A673 (cell line): Measurements from ENCODE around the gene CCDC154.

ENCODE experiments used
- EZH2 ChIP-seq: fragments of 200-600 bp; sonication (generic); IDR thresholded peaks from 2 replicates; pipeline ENCODE4 v1.6.1; 2017; ENCODE audit warnings: borderline replicate concordance, low read depth, mild to moderate bottlenecking, mixed read lengths, antibody characterized with exemption, low read length; ENCODE audit not compliant: poor library complexity, severe bottlenecking
- TF ChIP-seq, protein P1 (sequence below): fragments of 300-800, 200-600 bp; sonication (generic); conservative IDR thresholded peaks from 2 replicates; pipeline ENCODE4 v1.5.1; 2017; ENCODE audit warnings: low read depth, mild to moderate bottlenecking, antibody characterized with exemption, low read length, moderate library complexity, mixed read lengths

DNA sequence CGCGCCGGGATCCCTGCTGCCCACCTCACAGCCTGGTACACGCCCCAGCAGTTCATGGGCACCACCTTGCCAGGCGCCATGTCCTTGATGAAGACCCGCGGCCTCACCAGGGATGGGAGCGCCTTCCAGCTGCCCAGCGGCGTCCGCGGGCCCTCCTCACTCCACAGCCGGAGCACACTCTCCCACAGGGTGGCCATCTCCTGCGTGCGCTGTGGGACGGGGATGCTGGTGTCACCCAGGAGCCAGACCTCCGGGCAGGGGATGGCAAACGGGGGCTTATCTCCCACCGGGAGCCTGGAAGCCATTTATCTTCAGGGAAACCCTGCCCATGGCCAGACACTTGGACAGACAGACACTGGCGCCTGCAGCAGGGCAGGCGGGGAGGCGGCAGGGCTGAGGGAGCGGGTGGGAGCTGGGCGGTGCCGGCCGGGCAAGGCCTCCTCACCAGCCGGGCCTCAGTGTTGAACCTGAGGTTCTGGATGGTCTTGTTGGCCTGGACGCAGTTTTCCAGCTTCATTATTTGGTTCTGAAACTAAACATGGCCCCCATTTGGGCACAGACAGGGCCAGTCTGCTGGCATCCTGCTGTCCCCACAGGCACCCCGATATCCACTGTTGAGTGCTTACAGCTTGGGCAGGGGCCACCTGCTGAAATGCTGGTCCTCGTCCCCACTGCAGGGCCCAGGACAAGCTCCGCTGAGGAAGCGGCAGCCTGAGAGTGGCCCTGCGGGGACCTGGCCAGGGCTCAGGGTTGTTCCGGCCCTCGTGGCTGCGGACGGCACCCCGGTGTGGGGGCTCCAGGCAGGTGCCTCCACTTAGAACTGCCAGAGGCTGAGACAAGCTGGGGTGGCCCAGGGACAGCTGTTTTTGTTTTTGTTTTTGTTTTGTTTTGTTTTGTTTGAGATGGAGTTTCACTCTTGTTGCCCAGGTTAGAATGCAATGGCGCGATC lies 9.4 kb downstream of the CCDC154 start:
- TF ChIP-seq EZH2, result no peak
- TF ChIP-seq, protein P1, sequence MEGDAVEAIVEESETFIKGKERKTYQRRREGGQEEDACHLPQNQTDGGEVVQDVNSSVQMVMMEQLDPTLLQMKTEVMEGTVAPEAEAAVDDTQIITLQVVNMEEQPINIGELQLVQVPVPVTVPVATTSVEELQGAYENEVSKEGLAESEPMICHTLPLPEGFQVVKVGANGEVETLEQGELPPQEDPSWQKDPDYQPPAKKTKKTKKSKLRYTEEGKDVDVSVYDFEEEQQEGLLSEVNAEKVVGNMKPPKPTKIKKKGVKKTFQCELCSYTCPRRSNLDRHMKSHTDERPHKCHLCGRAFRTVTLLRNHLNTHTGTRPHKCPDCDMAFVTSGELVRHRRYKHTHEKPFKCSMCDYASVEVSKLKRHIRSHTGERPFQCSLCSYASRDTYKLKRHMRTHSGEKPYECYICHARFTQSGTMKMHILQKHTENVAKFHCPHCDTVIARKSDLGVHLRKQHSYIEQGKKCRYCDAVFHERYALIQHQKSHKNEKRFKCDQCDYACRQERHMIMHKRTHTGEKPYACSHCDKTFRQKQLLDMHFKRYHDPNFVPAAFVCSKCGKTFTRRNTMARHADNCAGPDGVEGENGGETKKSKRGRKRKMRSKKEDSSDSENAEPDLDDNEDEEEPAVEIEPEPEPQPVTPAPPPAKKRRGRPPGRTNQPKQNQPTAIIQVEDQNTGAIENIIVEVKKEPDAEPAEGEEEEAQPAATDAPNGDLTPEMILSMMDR, result no peak
